GM19035 (cell line): ENCODE measurements around the gene OSBPL1A.
"Not testable (repeated sequence)": the region's sequence is repeated elsewhere in the genome, so short reads cannot be mapped to it uniquely, and the experiment has no call there.

Experiments
- ATAC-seq: cut with Tn5 transposase; IDR thresholded peaks from one replicate; pipeline ENCODE4 v1.9.1; 2021; ENCODE audit not compliant: unreplicated experiment

OSBPL1A gene

GRCh38 chr18:24189664-24190346 is 207.8 kb downstream of the OSBPL1A start:
- ATAC-seq = no peak

DNA sequence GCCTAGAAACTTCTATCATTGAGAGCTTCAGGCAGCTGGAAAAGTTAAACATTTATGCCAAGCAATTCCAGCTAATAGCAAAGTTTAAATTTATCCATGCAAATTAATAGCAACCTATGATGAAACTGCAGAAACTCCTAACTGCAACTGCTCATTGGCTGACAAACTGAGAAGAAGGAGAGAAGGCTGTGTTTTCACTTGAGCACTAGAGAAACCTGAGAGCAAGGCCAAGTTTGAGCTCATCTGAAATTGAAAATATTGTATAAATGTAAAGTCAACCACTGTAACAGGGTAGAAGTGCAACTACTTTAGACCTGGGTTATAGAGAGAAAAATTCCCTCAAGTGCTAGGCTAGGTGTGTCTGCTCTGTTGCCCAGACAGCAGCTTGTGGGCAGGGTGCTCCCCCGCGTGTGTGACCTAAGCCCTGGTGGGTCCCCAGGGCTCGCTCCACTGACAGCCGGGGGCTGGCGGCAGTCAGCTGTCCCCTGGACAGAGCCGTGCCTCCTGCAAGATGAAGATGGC is 208.6 kb downstream of the OSBPL1A start:
- ATAC-seq = peak; percentile 82

DNA sequence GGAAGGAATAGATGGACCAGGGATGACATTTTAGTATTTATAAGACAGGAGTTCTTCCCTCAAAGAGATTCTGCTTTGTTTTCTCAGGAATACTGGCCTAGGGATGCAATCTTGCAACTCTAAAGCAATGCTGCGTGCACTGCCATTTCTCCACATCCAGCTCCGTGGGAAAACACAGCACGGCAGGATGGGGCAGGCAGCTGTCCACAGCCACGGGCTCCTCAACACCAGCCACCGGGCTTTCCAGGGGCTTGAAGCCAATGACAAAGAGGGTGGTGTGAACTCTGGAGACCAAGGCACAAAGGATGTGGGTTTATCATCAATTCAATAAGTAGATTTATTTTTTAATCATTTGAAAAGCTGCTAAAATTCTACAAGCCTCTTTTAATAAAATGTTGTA is 209.5 kb downstream of the OSBPL1A start:
- no peak for ATAC-seq

DNA sequence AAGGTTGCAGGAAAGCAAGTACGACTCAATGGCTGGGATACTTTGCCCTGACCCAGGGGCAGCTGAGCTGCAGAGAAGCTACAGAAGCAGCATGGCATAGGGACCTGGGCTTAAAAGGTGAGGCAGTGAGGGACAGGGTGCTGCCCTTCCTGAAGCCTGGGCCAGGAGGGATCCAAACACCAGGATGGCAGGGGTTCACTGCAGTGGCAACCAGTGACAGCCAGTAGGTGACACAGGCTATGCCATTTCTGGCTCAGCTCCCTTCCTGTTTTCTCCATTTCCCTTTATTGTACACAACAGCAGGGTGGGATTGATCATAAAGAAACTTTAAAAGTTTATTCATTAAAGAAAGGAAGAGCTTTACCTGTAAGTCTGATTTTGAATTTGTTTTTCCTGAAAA is 209.9 kb downstream of the OSBPL1A start:
- no peak for ATAC-seq

DNA sequence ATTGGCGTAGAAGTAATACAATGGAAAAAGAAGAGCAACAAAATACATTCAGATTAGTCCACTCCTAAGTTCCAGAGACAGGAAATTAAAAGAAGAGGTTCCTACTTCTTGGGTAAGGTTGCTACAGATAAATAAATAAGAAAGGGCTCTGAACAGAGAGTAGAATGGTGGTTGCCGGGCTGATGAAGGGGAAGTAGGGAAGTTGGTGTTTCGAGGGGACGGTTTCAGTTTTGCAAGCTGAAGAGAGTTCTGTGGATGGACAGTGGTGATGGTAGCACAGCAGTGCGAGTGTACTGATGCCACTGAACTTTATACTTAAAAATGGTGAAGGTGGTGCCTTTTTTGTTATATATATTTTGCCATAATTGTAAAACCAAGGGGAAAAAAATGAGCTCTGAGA is 210.6 kb downstream of the OSBPL1A start:
- peak; percentile 46 for ATAC-seq

DNA sequence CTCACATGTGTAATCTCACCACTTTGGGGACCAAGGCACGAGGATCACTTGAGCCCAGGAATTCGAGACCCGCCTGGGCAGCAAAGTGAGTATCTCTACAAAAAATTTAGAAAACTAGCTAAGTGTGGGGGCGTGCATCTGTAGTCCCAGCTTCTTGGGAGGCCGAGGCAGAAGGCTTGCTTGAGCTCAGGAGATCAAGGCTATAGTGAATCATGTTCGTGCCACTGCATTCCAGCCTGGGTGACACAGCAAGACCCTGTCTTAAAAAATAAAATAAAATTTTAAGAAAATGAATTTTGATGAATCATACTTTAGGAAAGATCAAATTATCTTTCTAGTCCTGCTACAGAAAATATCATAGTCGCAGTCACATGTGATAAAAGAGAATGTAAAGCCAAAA is 211.8 kb downstream of the OSBPL1A start:
- ATAC-seq = no peak

- ATAC-seq = no peak
Observed at GRCh38 chr18:24181806-24182205, 215.8 kb downstream of the OSBPL1A start.

GRCh38 chr18:24180048-24180447 is 217.6 kb downstream of the OSBPL1A start:
- no peak for ATAC-seq

DNA sequence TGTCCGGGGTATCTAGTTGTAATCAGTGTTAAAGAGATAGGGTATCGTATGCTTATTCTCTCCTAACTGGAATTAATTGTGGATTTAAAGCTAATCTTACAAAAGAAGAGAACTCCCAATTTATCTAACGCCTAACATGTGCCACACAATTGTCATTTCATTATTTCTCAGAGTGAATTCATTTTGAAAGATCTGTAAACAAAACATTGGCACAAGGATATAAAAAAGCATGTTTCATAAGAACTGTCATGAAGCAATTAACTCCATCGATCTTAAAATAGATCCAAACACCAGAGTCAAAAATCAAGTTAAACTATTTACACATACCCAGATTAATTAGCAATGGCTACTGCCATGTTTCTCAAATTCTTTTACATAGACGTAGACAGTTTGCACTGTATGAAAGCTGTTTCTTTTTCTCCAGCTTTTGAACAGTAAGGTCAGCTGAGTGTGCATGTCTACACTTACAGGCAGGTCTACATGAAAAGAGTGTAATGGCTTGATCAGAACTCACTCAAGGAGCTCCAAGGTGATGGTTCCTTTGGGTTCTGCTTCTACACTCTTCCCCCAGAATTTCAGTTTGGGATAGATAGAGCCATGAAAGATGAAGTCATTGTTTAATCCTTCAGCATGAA is 220.0 kb downstream of the OSBPL1A start:
- ATAC-seq = no peak

DNA sequence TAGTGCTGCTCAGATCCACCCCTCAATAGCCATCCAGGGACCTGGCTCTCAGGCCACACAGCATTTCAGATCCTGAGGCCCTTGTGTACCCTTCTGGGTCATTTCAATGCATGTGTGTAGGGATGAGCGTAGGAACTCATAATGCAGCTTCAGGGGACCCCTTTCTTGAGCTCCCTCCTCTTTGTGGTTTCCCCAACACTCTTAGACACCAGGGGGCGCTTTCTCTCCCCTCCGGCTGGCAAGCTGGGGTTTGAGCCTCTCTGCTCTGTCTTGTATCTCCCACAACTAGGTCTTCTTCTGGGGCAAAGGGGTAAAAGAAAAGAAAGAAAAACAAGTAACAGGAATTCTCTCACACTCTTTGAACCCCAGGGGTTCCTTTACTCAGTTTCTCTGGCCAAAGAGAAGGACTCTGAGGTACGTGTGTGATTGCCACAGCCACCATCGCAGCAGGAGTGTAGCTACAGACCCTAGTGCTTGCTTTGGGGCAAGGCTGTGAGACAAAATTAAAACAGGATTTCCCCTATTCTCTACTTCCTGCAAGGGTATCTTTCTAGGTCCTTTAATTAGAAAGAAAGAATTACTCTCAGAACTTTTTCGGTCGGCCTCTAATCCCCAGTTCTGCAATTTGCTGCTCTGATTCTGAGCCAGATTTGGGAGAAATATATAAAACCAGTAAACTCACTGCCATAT is 220.8 kb downstream of the OSBPL1A start:
- peak; percentile 88 for ATAC-seq

- no peak for ATAC-seq
Observed at GRCh38 chr18:24173997-24174396, 223.6 kb downstream of the OSBPL1A start.

DNA sequence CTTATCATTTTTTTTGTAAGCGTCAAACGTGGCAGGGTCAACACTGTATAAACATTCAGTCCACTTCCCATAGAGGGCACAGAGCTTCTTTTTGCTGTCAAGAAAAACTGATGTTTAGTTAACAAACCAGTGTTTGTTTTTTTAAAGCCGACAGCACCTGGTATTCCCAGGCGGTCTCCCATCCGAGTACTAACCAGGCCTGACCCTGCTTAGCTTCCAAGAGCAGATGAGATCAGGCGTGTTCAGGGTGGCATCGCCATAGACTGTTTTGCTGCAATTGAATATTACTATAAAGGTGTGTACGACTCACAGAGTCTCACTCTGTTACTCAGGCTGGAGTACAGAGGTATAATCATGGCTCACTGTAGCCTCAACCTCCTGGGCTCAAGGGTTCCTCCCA is 227.3 kb downstream of the OSBPL1A start:
- no peak for ATAC-seq

DNA sequence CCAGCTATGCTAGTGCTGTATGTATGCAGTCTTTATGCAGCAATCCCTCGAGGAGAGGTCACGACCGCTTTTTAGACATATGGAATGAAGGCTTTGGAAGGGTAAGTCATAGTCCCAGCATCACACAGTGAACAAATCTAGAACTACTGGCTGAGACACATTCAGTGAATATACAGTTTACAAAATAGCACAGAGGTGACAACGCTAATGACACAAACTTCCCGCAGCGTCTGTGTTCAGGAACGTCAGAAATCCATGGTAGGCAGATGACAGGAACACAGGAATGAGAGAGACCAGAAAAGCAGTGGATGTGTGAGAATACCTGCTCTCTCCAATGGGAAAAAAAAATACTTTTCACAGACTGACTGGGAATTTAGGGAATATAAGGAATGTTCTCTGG is 229.1 kb downstream of the OSBPL1A start:
- no peak for ATAC-seq

GRCh38 chr18:24161304-24161703 is 236.3 kb downstream of the OSBPL1A start:
- ATAC-seq = no peak

GRCh38 chr18:24160086-24160485 is 237.5 kb downstream of the OSBPL1A start:
- ATAC-seq = no peak

- ATAC-seq = no peak
Observed at GRCh38 chr18:24157855-24158254, 239.8 kb downstream of the OSBPL1A start.

GRCh38 chr18:24153397-24153796 is 244.2 kb downstream of the OSBPL1A start:
- ATAC-seq = no peak

GRCh38 chr18:24149591-24149990 is 248.0 kb downstream of the OSBPL1A start:
- ATAC-seq = not testable (repeated sequence)

GRCh38 chr18:24142376-24142775 is 255.2 kb downstream of the OSBPL1A start:
- ATAC-seq = no peak

- ATAC-seq = no peak
Observed at GRCh38 chr18:24140697-24141096, 256.9 kb downstream of the OSBPL1A start.

GRCh38 chr18:24138789-24139616 is 258.6 kb downstream of the OSBPL1A start, which contains the start of gene CABYR:
TSS of gene CABYR (plus strand) at chr18:24139062. CDS start at chr18:24143115, 4,053 bp downstream.
- peak; percentile 83 for ATAC-seq
